ENCODE data around the gene TYK2. TPM values are rescaled to one million over a fixed set of nuclear protein-coding genes. Genes with fewer than 3 reads are reported as not detected.
"Not testable (repeated sequence)": the region's sequence is repeated elsewhere in the genome, so short reads cannot be mapped to it uniquely, and the experiment has no call there.

TYK2 gene
- total and polyA plus RNA-seq, 9 donors, result 54.8 to 89.6 (median 67.4) TPM

- H3K4me1 ChIP-seq (ENCODE audit: control insufficient read depth, insufficient read depth, low read length), result peaks cover 28% of the 10 kb centered on the region
- 95% methylated on average over 8 of the region's 9 CpGs for WGBS (ENCODE audit: insufficient coverage)
- not testable (repeated sequence) for DNase-seq
Measured at GRCh38 chr19:10336725-10337124, 43.6 kb downstream of the TYK2 start.

GRCh38 chr19:10335352-10335985, 44.9 kb downstream of the TYK2 start:
- no peaks in the 10 kb centered on the region for H3K27me3 ChIP-seq (ENCODE audit: control insufficient read depth, insufficient read depth, low read length)
- no peaks in the 10 kb centered on the region for H3K9me3 ChIP-seq (replicated peaks; ENCODE audit: control insufficient read depth, low read depth, low read length)
- no peak overlapping the region for H3K27ac ChIP-seq (ENCODE audit: low read length)
- peaks cover 1% of the 10 kb centered on the region for H3K36me3 ChIP-seq (ENCODE audit: control insufficient read depth, insufficient read depth, low read length)
- peaks cover 28% of the 10 kb centered on the region for H3K4me1 ChIP-seq (ENCODE audit: control insufficient read depth, insufficient read depth, low read length)
- DNase-seq, result no peak
- 58% methylated on average over 15 of the region's 26 CpGs for WGBS (ENCODE audit: insufficient coverage)
- no peak overlapping the region for H3K4me3 ChIP-seq (ENCODE audit: low read length)

More at GRCh38 chr19:10336725-10337124, 43.6 kb downstream of the TYK2 start:
- not testable (repeated sequence) for H3K4me3 ChIP-seq (ENCODE audit: low read length); H3K27ac ChIP-seq (ENCODE audit: low read length); H3K27me3 ChIP-seq (ENCODE audit: control insufficient read depth, insufficient read depth, low read length); H3K9me3 ChIP-seq (replicated peaks; ENCODE audit: control insufficient read depth, low read depth, low read length); H3K36me3 ChIP-seq (ENCODE audit: control insufficient read depth, insufficient read depth, low read length)

- H3K27me3 ChIP-seq (ENCODE audit: control insufficient read depth, insufficient read depth, low read length), result no peaks in the 10 kb centered on the region
- no peaks in the 10 kb centered on the region for H3K9me3 ChIP-seq (replicated peaks; ENCODE audit: control insufficient read depth, low read depth, low read length)
- 5% methylated on average over 56 of the region's 59 CpGs for WGBS (ENCODE audit: insufficient coverage)
- peaks cover 27% of the 10 kb centered on the region for H3K4me1 ChIP-seq (ENCODE audit: control insufficient read depth, insufficient read depth, low read length)
- H3K27ac ChIP-seq (ENCODE audit: low read length), result peak overlapping the region; percentile 69
- DNase-seq, result peak; percentile 93
- peaks cover 8% of the 10 kb centered on the region for H3K36me3 ChIP-seq (ENCODE audit: control insufficient read depth, insufficient read depth, low read length)
- H3K4me3 ChIP-seq (ENCODE audit: low read length), result peak overlapping the region; percentile 99
Measured at GRCh38 chr19:10334588-10335351, 45.6 kb downstream of the TYK2 start.

- H3K4me1 ChIP-seq (ENCODE audit: control insufficient read depth, insufficient read depth, low read length), result peaks cover 25% of the 10 kb centered on the region
- peak overlapping the region; percentile 80 for H3K27ac ChIP-seq (ENCODE audit: low read length)
- no peaks in the 10 kb centered on the region for H3K9me3 ChIP-seq (replicated peaks; ENCODE audit: control insufficient read depth, low read depth, low read length)
- H3K27me3 ChIP-seq (ENCODE audit: control insufficient read depth, insufficient read depth, low read length), result no peaks in the 10 kb centered on the region
- H3K36me3 ChIP-seq (ENCODE audit: control insufficient read depth, insufficient read depth, low read length), result peaks cover 14% of the 10 kb centered on the region
- peak; percentile 17 for DNase-seq
- WGBS (ENCODE audit: insufficient coverage), result 6% methylated on average over 32 of the region's 44 CpGs
- peak overlapping the region; percentile 99 for H3K4me3 ChIP-seq (ENCODE audit: low read length)
Measured at GRCh38 chr19:10333758-10334587, 46.4 kb downstream of the TYK2 start.

- H3K4me3 ChIP-seq (ENCODE audit: low read length), result peak within 1 kb of the TSS; percentile 99
- H3K27ac ChIP-seq (ENCODE audit: low read length), result peak within 1 kb of the TSS; percentile 98
- under 1% methylated on average over 63 of the region's 82 CpGs for WGBS (ENCODE audit: insufficient coverage)
- no peaks in the 10 kb centered on the region for H3K27me3 ChIP-seq (ENCODE audit: control insufficient read depth, insufficient read depth, low read length)
- H3K9me3 ChIP-seq (replicated peaks; ENCODE audit: control insufficient read depth, low read depth, low read length), result no peaks in the 10 kb centered on the region
- DNase-seq, result peak; percentile 99
- H3K36me3 ChIP-seq (ENCODE audit: control insufficient read depth, insufficient read depth, low read length), result peaks cover 23% of the 10 kb centered on the region
- peaks cover 25% of the 10 kb centered on the region for H3K4me1 ChIP-seq (ENCODE audit: control insufficient read depth, insufficient read depth, low read length)
Measured at GRCh38 chr19:10332965-10333757, 47.2 kb downstream of the TYK2 start, which contains the start of gene RAVER1. Gene RAVER1 (minus strand): TSS chr19:10333529. CDS start chr19:10333507, 22 bp downstream.

- peaks cover 25% of the 10 kb centered on the region for H3K4me1 ChIP-seq (ENCODE audit: control insufficient read depth, insufficient read depth, low read length)
- H3K36me3 ChIP-seq (ENCODE audit: control insufficient read depth, insufficient read depth, low read length), result peaks cover 31% of the 10 kb centered on the region
- 39% methylated on average over 12 of the region's 18 CpGs for WGBS (ENCODE audit: insufficient coverage)
- no peaks in the 10 kb centered on the region for H3K27me3 ChIP-seq (ENCODE audit: control insufficient read depth, insufficient read depth, low read length)
- H3K27ac ChIP-seq (ENCODE audit: low read length), result peak overlapping the region; percentile 98
- no peak for DNase-seq
- H3K4me3 ChIP-seq (ENCODE audit: low read length), result peak overlapping the region; percentile 99
- no peaks in the 10 kb centered on the region for H3K9me3 ChIP-seq (replicated peaks; ENCODE audit: control insufficient read depth, low read depth, low read length)
Measured at GRCh38 chr19:10332158-10332964, 48.0 kb downstream of the TYK2 start.

GRCh38 chr19:10329555-10329954, 50.8 kb downstream of the TYK2 start:
- H3K4me1 ChIP-seq (ENCODE audit: control insufficient read depth, insufficient read depth, low read length), result peaks cover 17% of the 10 kb centered on the region
- H3K9me3 ChIP-seq (replicated peaks; ENCODE audit: control insufficient read depth, low read depth, low read length), result no peaks in the 10 kb centered on the region
- DNase-seq, result no peak
- peaks cover 50% of the 10 kb centered on the region for H3K36me3 ChIP-seq (ENCODE audit: control insufficient read depth, insufficient read depth, low read length)
- H3K4me3 ChIP-seq (ENCODE audit: low read length), result no peak overlapping the region
- 93% methylated on average over 11 of the region's 13 CpGs for WGBS (ENCODE audit: insufficient coverage)
- H3K27ac ChIP-seq (ENCODE audit: low read length), result no peak overlapping the region
- no peaks in the 10 kb centered on the region for H3K27me3 ChIP-seq (ENCODE audit: control insufficient read depth, insufficient read depth, low read length)

- WGBS (ENCODE audit: insufficient coverage), result 95% methylated on average over 41 of the region's 41 CpGs
- no peak for DNase-seq
- H3K4me3 ChIP-seq (ENCODE audit: low read length), result no peak overlapping the region
- no peaks in the 10 kb centered on the region for H3K27me3 ChIP-seq (ENCODE audit: control insufficient read depth, insufficient read depth, low read length)
- no peak overlapping the region for H3K27ac ChIP-seq (ENCODE audit: low read length)
- H3K4me1 ChIP-seq (ENCODE audit: control insufficient read depth, insufficient read depth, low read length), result peaks cover 10% of the 10 kb centered on the region
- no peaks in the 10 kb centered on the region for H3K9me3 ChIP-seq (replicated peaks; ENCODE audit: control insufficient read depth, low read depth, low read length)
- H3K36me3 ChIP-seq (ENCODE audit: control insufficient read depth, insufficient read depth, low read length), result peaks cover 56% of the 10 kb centered on the region
Measured at GRCh38 chr19:10328558-10329429, 51.6 kb downstream of the TYK2 start.
